ENCODE measurements around the gene PIEZO2. TPM values are rescaled to one million over a fixed set of nuclear protein-coding genes. Genes with fewer than 3 reads are reported as not detected.

Gene PIEZO2
- total and polyA plus RNA-seq, 11 donors, result 0.04 to 4.9 (median 0.20) TPM; not detected in 2

- intact Hi-C loops (cut with DNase I), result loop anchor here in 1 of 10 donors (10.0 kb wide), 1 partner anchor 61 kb away; no protein-coding TSS in a partner anchor
- ATAC-seq (no peak), DNase-seq (no peak)
- 76 to 86% (median 82%) methylated on average over 5 of the region's 5 CpGs for WGBS, 4 donors
- Histone ChIP-seq H3K9me3 (no peaks in the 10 kb centered on the region), H3K36me3 (no peaks in the 10 kb centered on the region), H3K4me3 (no peak overlapping the region), H3K27ac (no peak overlapping the region), H3K4me1 (no peaks in the 10 kb centered on the region), H3K27me3 (peaks cover 0 to 3% (median 0%) of the 10 kb centered on the region in 9 donors)
- TF ChIP-seq CTCF (IDR thresholded peaks at IDR 0.05) (no peak), POLR2A (IDR thresholded peaks at IDR 0.05) (no peak)
Observed at GRCh38 chr18:10743766-10744165, 405.6 kb downstream of the PIEZO2 start.

- no peak for DNase-seq
- no peak overlapping the region for H3K4me3 ChIP-seq
- intact Hi-C loops (cut with DNase I), result loop anchor here in 1 of 10 donors (10.0 kb wide), 1 partner anchor 64 kb away; no protein-coding TSS in a partner anchor
- H3K27me3 ChIP-seq, result no peaks in the 10 kb centered on the region
- ATAC-seq, result no peak
- TF ChIP-seq POLR2A (IDR thresholded peaks at IDR 0.05), result no peak
- no peak for TF ChIP-seq CTCF (IDR thresholded peaks at IDR 0.05)
- H3K27ac ChIP-seq, result no peak overlapping the region
- no peaks in the 10 kb centered on the region for H3K9me3 ChIP-seq
- H3K4me1 ChIP-seq, result no peaks in the 10 kb centered on the region
- H3K36me3 ChIP-seq, result no peaks in the 10 kb centered on the region
- WGBS, 4 donors, result 86 to 94% (median 91%) methylated on average over 3 of the region's 3 CpGs
Observed at GRCh38 chr18:10739152-10739551, 410.2 kb downstream of the PIEZO2 start.

- Histone ChIP-seq H3K9me3 (no peaks in the 10 kb centered on the region), H3K36me3 (no peaks in the 10 kb centered on the region), H3K4me1 (no peaks in the 10 kb centered on the region), H3K27ac (no peak overlapping the region), H3K4me3 (no peak overlapping the region), H3K27me3 (no peaks in the 10 kb centered on the region)
- intact Hi-C loops (cut with DNase I), result loop anchor here in 1 of 10 donors (10.0 kb wide), 1 partner anchor 62 kb away; no protein-coding TSS in a partner anchor
- WGBS, 4 donors, result 43 to 50% (median 46%) methylated on average over 3 of the region's 3 CpGs
- no peak for DNase-seq
- TF ChIP-seq CTCF (IDR thresholded peaks at IDR 0.05) (no peak), POLR2A (IDR thresholded peaks at IDR 0.05) (no peak)
- ATAC-seq, result no peak
Observed at GRCh38 chr18:10736984-10737383, 412.4 kb downstream of the PIEZO2 start.

- H3K4me1 ChIP-seq, result no peaks in the 10 kb centered on the region
- intact Hi-C loops (cut with DNase I), result loop anchor here in 1 of 10 donors (10.0 kb wide), 1 partner anchor 58 kb away; no protein-coding TSS in a partner anchor
- DNase-seq (no peak), ATAC-seq (no peak)
- WGBS, 4 donors, result 50 to 62% (median 58%) methylated on average over 4 of the region's 4 CpGs
- no peaks in the 10 kb centered on the region for H3K36me3 ChIP-seq
- TF ChIP-seq CTCF (IDR thresholded peaks at IDR 0.05) (no peak), POLR2A (IDR thresholded peaks at IDR 0.05) (no peak)
- no peaks in the 10 kb centered on the region for H3K27me3 ChIP-seq
- no peak overlapping the region for H3K4me3 ChIP-seq
- no peaks in the 10 kb centered on the region for H3K9me3 ChIP-seq
- no peak overlapping the region for H3K27ac ChIP-seq
Observed at GRCh38 chr18:10732990-10733389, 416.4 kb downstream of the PIEZO2 start.

All from heart left ventricle (tissue), 16 donors.